AG09319 (cell line): ENCODE data around the gene NDUFV1.
"Not testable (repeated sequence)": the region's sequence is repeated elsewhere in the genome, so short reads cannot be mapped to it uniquely, and the experiment has no call there.

Source experiments
- DNase-seq: peaks from one replicate; pipeline ENCODE4 v3.0.0-alpha.2; 2010; ENCODE audit warnings: low read depth; ENCODE audit errors: extremely low read depth
- CTCF ChIP-seq: IDR thresholded peaks from 2 replicates; pipeline ENCODE4 v1.5.1; 2011; ENCODE audit warnings: low read depth, mild to moderate bottlenecking, inconsistent platforms, low read length, moderate library complexity

NDUFV1 gene

GRCh38 chr11:67583247-67584204 lies 23.2 kb upstream of the NDUFV1 start, which contains the start of gene GSTP1:
Gene GSTP1, plus strand, starts transcription at chr11:67583812. Its CDS starts 32 bp downstream, at chr11:67583844.
- peak; percentile 76 for DNase-seq
- TF ChIP-seq CTCF: peak; percentile 51

GRCh38 chr11:67584205-67584880 lies 22.4 kb upstream of the NDUFV1 start:
- peak; percentile 25 for DNase-seq
- no peak for TF ChIP-seq CTCF

GRCh38 chr11:67584881-67585873 lies 21.6 kb upstream of the NDUFV1 start:
- no peak for DNase-seq
- no peak for TF ChIP-seq CTCF

DNA sequence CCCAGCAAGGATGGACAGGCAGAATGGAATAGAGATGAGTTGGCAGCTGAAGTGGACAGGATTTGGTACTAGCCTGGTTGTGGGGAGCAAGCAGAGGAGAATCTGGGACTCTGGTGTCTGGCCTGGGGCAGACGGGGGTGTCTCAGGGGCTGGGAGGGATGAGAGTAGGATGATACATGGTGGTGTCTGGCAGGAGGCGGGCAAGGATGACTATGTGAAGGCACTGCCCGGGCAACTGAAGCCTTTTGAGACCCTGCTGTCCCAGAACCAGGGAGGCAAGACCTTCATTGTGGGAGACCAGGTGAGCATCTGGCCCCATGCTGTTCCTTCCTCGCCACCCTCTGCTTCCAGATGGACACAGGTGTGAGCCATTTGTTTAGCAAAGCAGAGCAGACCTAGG lies 20.8 kb upstream of the NDUFV1 start:
- TF ChIP-seq CTCF: no peak
- DNase-seq: no peak

DNA sequence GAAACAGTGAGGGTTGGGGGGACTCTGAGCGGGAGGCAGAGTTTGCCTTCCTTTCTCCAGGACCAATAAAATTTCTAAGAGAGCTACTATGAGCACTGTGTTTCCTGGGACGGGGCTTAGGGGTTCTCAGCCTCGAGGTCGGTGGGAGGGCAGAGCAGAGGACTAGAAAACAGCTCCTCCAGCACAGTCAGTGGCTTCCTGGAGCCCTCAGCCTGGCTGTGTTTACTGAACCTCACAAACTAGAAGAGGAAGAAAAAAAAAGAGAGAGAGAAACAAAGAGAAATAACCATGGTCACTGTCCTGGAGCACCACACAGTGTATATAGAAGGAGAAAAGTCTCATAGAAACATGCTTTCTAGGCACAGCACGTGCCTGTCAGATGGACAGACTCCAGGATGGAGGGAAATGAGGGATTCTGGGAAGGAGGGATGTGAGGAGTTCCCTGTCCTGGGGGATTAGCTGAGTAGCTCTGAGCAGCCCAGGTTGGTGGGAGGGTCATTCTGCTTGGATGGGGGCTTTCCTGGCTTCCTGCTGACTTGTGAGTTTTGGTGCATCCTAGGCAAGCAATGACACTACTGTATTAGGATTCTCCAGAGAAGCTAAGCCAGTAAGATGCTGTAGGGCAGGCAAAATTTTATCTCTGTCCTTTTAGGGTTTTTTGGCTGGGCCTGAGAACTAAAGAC lies 20.0 kb upstream of the NDUFV1 start:
- no peak for TF ChIP-seq CTCF
- DNase-seq: no peak

DNA sequence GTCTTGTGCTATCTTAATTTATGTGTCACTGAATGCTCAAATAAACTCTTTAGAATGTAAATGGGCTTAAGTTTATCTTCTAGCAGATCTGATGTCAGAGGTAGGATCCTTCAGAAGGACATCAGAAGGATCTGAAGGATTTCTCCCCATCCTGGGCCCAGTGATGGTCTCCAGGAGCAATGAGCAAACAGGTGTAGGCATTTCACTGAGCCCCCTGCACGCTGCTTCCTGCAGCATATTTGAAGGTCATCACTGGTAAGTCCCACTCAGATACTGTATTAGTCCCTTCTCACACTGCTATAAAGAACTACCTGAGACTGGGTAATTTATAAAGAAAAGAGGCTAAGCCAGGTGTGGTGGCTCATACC lies 18.6 kb upstream of the NDUFV1 start:
- TF ChIP-seq CTCF: no peak

DNA sequence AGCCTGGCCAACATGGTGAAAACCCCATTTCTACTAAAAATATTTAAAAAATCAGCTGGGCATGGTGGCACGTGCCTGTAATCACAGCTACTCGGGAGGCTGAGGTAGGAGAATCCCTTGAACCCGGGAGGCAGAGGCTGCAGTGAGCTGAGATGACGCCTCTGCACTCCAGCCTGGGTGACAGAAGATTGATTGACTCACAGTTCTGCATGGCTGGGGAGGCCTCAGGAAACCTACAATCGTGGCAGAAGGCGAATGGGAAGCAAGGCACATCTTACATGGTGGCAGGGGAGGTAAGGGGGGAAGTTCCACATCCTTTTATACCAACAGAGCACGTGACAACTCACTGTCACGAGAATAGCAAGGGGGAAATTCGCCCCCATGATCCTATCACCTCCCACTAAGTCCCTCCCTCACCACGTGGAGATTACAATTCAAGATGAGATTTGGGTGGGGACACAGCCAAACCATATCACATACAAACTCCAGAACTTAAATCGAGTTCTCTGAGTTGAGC lies 17.8 kb upstream of the NDUFV1 start:
- not testable (repeated sequence) for DNase-seq

More for the DNA sequence above, 18.6 kb upstream of the NDUFV1 start:
- no peak for DNase-seq
